Measurements from ENCODE around the gene TXLNG.

Gene TXLNG

DNA sequence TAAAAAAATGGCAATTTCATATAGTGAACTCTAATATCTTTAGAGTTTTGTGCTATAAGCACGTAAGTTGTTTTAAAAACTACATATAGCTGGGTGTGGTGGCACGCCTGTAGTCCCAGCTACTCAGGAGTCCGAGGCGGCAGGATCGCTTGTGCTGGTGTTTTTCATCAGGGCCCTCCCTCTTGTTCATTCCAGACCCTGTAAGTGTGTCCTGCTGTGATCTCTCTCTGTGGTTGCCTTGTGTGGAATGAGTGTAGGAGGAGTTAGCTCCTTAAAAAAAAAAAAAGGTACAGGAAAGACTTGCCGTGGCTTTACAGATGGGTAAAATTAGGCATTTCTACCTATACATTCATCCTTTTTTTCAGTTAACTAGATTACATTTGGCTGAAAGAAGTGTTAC is 48.5 kb downstream of the TXLNG start:
- peaks cover 5% of the 10 kb centered on the region; the same call in 1 of the 2 replicates for H3K4me1 ChIP-seq (ENCODE audit: control insufficient read depth, insufficient read depth, low read length)
- POLR2A ChIA-PET = no interaction called here
- CTCF ChIA-PET = interaction anchor here (0.6 to 2.1 kb wide), 5 partner anchors 9 to 247 kb away, joined by 3 to 10 read pairs (median 3); no protein-coding TSS in a partner anchor
- H3K36me3 ChIP-seq (ENCODE audit: control insufficient read depth in 2 of 2, insufficient read depth in 1 of 2, low read length in 2 of 2) = peaks cover 36 to 90% of the 10 kb centered on the region in 2 experiments
- H3K27ac ChIP-seq (ENCODE audit: extremely low read depth, low read depth, low read length) = no peak overlapping the region
- H3K9me3 ChIP-seq (ENCODE audit: control insufficient read depth, insufficient read depth, low read depth, low read length) = no peaks in the 10 kb centered on the region
- TF ChIP-seq ZIC2 (tag by site-specific recombination; IDR thresholded peaks at IDR 0.05) = 0 out of 2 replicates have a peak, but pooled peaks have one; percentile 23
- TF ChIP-seq ZNF521 (tag by site-specific recombination; IDR thresholded peaks at IDR 0.05) = no peak
- no peak overlapping the region for H3K4me3 ChIP-seq (ENCODE audit: low read depth, low read length)

DNA sequence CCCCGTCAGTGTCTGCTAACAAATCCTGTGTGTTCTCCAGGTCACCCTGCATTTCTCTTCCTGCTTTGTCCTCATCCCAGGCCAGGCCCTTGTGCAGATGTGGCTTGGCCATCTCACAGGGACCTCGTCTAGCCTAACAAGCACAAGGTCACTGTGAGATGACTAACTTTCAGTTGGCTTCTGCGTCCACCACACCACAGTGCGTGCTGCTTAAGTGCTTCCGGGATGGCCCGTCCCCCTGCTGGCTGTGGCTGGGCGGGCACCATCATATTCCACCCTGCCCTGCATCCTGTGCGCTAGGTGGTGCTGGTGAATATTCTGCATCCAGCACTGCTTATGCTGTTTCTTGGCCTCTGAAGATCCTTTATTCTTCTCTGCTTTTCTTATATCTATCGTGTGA is 50.1 kb downstream of the TXLNG start:
- H3K4me3 ChIP-seq (ENCODE audit: low read depth, low read length) = no peak overlapping the region
- H3K27ac ChIP-seq (ENCODE audit: extremely low read depth, low read depth, low read length) = no peak overlapping the region
- H3K4me1 ChIP-seq (ENCODE audit: control insufficient read depth, insufficient read depth, low read length) = peaks cover 6% of the 10 kb centered on the region; the same call in 1 of the 2 replicates
- ChIA-PET POLR2A (no interaction called here), CTCF (interaction anchor here (0.6 to 3.2 kb wide), 5 partner anchors 10 to 246 kb away, joined by 3 to 13 read pairs (median 7); no protein-coding TSS in a partner anchor)
- H3K36me3 ChIP-seq (ENCODE audit: control insufficient read depth in 2 of 2, insufficient read depth in 1 of 2, low read length in 2 of 2) = peaks cover 34 to 87% of the 10 kb centered on the region in 2 experiments
- no peaks in the 10 kb centered on the region for H3K9me3 ChIP-seq (ENCODE audit: control insufficient read depth, insufficient read depth, low read depth, low read length)
- TF ChIP-seq, protein P1, sequence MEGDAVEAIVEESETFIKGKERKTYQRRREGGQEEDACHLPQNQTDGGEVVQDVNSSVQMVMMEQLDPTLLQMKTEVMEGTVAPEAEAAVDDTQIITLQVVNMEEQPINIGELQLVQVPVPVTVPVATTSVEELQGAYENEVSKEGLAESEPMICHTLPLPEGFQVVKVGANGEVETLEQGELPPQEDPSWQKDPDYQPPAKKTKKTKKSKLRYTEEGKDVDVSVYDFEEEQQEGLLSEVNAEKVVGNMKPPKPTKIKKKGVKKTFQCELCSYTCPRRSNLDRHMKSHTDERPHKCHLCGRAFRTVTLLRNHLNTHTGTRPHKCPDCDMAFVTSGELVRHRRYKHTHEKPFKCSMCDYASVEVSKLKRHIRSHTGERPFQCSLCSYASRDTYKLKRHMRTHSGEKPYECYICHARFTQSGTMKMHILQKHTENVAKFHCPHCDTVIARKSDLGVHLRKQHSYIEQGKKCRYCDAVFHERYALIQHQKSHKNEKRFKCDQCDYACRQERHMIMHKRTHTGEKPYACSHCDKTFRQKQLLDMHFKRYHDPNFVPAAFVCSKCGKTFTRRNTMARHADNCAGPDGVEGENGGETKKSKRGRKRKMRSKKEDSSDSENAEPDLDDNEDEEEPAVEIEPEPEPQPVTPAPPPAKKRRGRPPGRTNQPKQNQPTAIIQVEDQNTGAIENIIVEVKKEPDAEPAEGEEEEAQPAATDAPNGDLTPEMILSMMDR (tag by site-specific recombination; IDR thresholded peaks at IDR 0.05) = peak; percentile 92
- TF ChIP-seq ZNF138 (tag by site-specific recombination; IDR thresholded peaks at IDR 0.05; ENCODE audit: borderline replicate concordance) (no peak), EGR2 (tag by site-specific recombination; IDR thresholded peaks at IDR 0.05; ENCODE audit: low read depth) (no peak), MZF1 (tag by site-specific recombination; IDR thresholded peaks at IDR 0.05; ENCODE audit: borderline replicate concordance) (no peak), ZBTB11 (tag by site-specific recombination; conservative IDR thresholded peaks at IDR 0.05; ENCODE audit: low read depth) (peak; percentile 49; the same call in 1 of the 2 replicates), ZNF449 (tag by site-specific recombination; IDR thresholded peaks at IDR 0.05) (peak; percentile 50; the same call in 1 of the 2 replicates), GLI4 (tag by site-specific recombination; IDR thresholded peaks at IDR 0.05) (no peak), ZNF214 (tag by site-specific recombination; IDR thresholded peaks at IDR 0.05; ENCODE audit: borderline replicate concordance) (no peak), ZNF555 (tag by site-specific recombination; conservative IDR thresholded peaks at IDR 0.05) (no peak), ZNF585B (tag by site-specific recombination; IDR thresholded peaks at IDR 0.05) (no peak)
- TF ChIP-seq, protein P2, sequence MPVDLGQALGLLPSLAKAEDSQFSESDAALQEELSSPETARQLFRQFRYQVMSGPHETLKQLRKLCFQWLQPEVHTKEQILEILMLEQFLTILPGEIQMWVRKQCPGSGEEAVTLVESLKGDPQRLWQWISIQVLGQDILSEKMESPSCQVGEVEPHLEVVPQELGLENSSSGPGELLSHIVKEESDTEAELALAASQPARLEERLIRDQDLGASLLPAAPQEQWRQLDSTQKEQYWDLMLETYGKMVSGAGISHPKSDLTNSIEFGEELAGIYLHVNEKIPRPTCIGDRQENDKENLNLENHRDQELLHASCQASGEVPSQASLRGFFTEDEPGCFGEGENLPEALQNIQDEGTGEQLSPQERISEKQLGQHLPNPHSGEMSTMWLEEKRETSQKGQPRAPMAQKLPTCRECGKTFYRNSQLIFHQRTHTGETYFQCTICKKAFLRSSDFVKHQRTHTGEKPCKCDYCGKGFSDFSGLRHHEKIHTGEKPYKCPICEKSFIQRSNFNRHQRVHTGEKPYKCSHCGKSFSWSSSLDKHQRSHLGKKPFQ (tag by site-specific recombination; IDR thresholded peaks at IDR 0.05) = no peak
